ENCODE measurements around the gene ITGA11.

The ITGA11 gene

DNA sequence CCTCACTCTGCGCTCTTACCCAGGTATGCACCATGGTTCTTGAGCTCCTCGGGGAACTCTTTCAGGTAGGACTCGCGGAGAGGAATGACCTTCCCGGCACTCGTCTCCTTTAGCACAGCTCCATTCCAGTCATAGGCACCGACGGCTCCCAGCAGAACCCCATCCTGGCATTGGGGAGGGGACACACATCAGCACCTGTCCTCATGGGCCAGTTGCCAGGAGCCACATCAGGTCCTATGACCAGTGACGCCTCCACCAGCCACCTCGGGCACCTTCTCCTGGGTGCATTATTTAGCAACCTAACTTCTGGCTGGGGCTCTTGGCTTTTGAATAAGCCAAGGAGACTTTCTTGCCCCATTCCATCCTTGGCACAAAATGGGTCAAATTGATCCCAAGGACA is 92.5 kb downstream of the ITGA11 start:
- peaks cover 2% of the 10 kb centered on the region; the same call in 1 of the 2 replicates for H3K36me3 ChIP-seq
- H3K4me1 ChIP-seq, result no peaks in the 10 kb centered on the region
- H3K9me3 ChIP-seq, result no peaks in the 10 kb centered on the region
- no peak for DNase-seq
- H3K4me3 ChIP-seq (ENCODE audit: low read depth, low read length), result no peak overlapping the region
- no peaks in the 10 kb centered on the region for H3K27me3 ChIP-seq
- TF ChIP-seq, protein P1, sequence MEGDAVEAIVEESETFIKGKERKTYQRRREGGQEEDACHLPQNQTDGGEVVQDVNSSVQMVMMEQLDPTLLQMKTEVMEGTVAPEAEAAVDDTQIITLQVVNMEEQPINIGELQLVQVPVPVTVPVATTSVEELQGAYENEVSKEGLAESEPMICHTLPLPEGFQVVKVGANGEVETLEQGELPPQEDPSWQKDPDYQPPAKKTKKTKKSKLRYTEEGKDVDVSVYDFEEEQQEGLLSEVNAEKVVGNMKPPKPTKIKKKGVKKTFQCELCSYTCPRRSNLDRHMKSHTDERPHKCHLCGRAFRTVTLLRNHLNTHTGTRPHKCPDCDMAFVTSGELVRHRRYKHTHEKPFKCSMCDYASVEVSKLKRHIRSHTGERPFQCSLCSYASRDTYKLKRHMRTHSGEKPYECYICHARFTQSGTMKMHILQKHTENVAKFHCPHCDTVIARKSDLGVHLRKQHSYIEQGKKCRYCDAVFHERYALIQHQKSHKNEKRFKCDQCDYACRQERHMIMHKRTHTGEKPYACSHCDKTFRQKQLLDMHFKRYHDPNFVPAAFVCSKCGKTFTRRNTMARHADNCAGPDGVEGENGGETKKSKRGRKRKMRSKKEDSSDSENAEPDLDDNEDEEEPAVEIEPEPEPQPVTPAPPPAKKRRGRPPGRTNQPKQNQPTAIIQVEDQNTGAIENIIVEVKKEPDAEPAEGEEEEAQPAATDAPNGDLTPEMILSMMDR (IDR thresholded peaks at IDR 0.05; ENCODE audit: low read depth, low read length), result no peak

DNA sequence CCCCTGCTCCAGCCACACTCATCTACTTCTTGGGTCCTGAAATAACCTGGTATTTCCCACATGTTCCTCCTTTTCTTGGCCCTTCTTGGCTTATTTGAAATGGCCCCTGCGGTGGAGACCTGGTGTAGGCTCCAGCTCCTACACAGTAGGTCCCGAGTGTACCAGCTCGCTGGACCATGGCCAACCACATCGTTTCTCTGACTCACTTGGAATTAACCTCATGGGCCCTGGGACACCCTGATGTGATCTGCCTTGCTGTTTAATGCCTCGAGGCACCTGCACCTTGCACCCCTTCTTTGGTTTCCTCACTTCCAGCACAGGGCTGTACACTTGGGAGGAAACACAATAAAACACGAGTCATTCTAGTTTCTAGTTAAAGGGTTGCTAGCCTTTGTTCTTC is 94.1 kb downstream of the ITGA11 start:
- no peak overlapping the region for H3K4me3 ChIP-seq (ENCODE audit: low read depth, low read length)
- no peaks in the 10 kb centered on the region for H3K9me3 ChIP-seq
- H3K27me3 ChIP-seq, result no peaks in the 10 kb centered on the region
- no peak for DNase-seq
- TF ChIP-seq, protein P1 (IDR thresholded peaks at IDR 0.05; ENCODE audit: low read depth, low read length), result no peak
- H3K36me3 ChIP-seq, result no peaks in the 10 kb centered on the region
- no peaks in the 10 kb centered on the region for H3K4me1 ChIP-seq

DNA sequence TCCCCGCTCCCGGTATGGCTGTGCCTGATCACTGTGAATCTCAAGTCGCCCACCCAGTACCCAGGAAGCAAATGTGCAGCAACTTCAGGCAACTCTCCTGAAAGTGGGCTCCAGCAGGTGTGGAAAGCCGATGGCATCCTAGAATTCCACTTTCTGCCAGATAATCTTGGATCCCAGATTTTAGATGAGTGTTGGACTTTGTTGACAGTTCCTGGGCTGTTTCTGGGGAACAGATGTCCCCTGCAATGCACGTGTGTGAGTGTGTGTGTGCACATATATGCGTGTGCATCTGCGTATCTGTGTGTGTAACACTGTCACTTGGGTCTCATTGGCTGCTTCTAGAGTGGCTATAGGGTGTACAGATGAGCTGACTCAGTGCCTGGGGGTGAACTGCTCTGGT is 95.4 kb downstream of the ITGA11 start:
- DNase-seq, result no peak
- Histone ChIP-seq H3K36me3 (no peaks in the 10 kb centered on the region), H3K4me3 (ENCODE audit: low read depth, low read length) (no peak overlapping the region), H3K9me3 (no peaks in the 10 kb centered on the region), H3K27me3 (no peaks in the 10 kb centered on the region), H3K4me1 (no peaks in the 10 kb centered on the region)
- TF ChIP-seq, protein P1 (IDR thresholded peaks at IDR 0.05; ENCODE audit: low read depth, low read length), result no peak

DNA sequence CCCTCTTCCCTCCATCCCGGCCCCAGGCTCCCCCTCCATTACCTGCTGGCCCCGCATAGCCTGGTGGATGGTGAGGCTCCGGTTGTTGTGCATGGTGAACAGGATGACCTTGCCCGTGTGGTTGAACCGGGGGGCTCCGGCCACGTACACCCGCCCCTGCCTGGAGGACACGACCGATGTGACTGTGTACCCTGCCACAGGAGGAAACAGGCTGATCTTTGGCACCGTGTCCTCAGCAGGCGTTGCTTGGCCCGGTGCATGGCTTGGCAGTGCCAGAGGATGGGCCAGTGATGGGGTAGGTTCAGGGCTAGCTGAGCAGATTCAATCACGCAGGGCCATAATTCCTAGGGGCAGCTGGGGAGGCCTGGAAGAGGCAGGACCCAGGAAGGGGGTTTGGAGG is 96.3 kb downstream of the ITGA11 start:
- no peaks in the 10 kb centered on the region for H3K9me3 ChIP-seq
- no peaks in the 10 kb centered on the region for H3K27me3 ChIP-seq
- DNase-seq, result no peak
- H3K36me3 ChIP-seq, result no peaks in the 10 kb centered on the region
- TF ChIP-seq, protein P1 (IDR thresholded peaks at IDR 0.05; ENCODE audit: low read depth, low read length), result no peak
- no peak overlapping the region for H3K4me3 ChIP-seq (ENCODE audit: low read depth, low read length)
- no peaks in the 10 kb centered on the region for H3K4me1 ChIP-seq

DNA sequence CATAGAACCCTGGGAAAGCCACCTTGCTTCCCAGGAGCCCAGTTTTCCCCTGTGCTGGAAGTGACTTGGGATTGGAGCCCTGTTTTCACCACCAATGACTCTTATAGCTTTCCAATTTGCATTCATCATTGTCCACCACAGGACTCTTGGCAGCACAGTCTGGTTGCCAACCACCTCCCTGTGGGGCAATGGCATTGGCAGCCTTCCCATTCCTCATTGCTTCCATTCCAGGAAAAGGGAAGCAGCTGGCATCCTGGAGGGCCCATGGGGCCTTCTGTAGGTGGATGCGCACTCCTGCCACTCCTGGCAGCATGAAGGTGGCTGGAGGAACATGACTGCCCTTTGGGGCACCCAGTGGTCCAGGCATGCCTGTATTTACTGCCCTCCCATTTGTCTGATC is 96.7 kb downstream of the ITGA11 start:
- Histone ChIP-seq H3K9me3 (no peaks in the 10 kb centered on the region), H3K4me3 (ENCODE audit: low read depth, low read length) (no peak overlapping the region), H3K36me3 (no peaks in the 10 kb centered on the region), H3K27me3 (no peaks in the 10 kb centered on the region), H3K4me1 (no peaks in the 10 kb centered on the region)
- TF ChIP-seq, protein P1 (IDR thresholded peaks at IDR 0.05; ENCODE audit: low read depth, low read length), result no peak
- DNase-seq, result no peak

DNA sequence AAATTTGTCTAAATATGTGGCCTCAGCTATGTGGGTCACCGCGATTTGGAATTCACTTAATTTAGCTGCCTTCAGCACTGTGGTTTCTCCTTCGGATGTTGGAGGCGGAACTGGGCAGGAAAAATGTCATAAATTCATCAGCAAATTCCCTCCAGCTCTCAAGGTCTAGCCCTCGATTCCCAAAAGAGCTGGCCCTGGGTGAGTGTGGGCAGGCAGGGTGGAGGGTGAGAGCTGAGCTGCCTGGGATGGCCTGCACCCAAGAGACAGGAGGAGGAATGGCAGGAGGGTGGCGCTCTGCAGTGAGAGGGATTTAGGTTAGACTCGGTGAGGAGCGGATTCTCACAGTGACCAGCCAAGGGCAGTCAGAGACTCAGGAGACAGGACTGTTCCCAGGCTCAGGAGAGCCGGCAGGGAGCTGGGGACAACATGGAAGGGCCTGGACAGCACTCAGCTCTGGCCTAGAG is 97.3 kb downstream of the ITGA11 start:
- no peaks in the 10 kb centered on the region for H3K4me1 ChIP-seq
- TF ChIP-seq, protein P1 (IDR thresholded peaks at IDR 0.05; ENCODE audit: low read depth, low read length), result no peak
- H3K27me3 ChIP-seq, result no peaks in the 10 kb centered on the region
- no peaks in the 10 kb centered on the region for H3K9me3 ChIP-seq
- no peak for DNase-seq
- no peak overlapping the region for H3K4me3 ChIP-seq (ENCODE audit: low read depth, low read length)
- H3K36me3 ChIP-seq, result no peaks in the 10 kb centered on the region

Data from BE2C (cell line).